Neural progenitor cell (in vitro differentiated cells): ENCODE measurements around the gene LRFN5.

Experiments used
- EZH2 ChIP-seq: fragments of 200-600 bp; sonication (generic); IDR thresholded peaks from 2 replicates; pipeline ENCODE4 v1.6.1; 2017; ENCODE audit warnings: antibody characterized with exemption, mild to moderate bottlenecking, moderate library complexity
- EZH2phosphoT487 ChIP-seq: fragments of 200-600 bp; sonication (generic); IDR thresholded peaks from 2 replicates; pipeline ENCODE4 v1.6.1; 2017; ENCODE audit warnings: antibody characterized with exemption

- no peak for TF ChIP-seq EZH2phosphoT487
- no peak for TF ChIP-seq EZH2
Observed at GRCh38 chr14:41663473-41663850, 56.8 kb downstream of the LRFN5 start.
